LNCAP (cell line): Measurements from ENCODE around the gene CAPN14.

Source experiments
- TF ChIP-seq, protein P1 (sequence below): fragments of 450-650 bp; IDR thresholded peaks from 2 replicates; pipeline ENCODE4 v1.5.1; 2017; ENCODE audit warnings: mild to moderate bottlenecking

CAPN14 gene

GRCh38 chr2:31249009-31249690, 31.8 kb upstream of the CAPN14 start:
- TF ChIP-seq, protein P1, sequence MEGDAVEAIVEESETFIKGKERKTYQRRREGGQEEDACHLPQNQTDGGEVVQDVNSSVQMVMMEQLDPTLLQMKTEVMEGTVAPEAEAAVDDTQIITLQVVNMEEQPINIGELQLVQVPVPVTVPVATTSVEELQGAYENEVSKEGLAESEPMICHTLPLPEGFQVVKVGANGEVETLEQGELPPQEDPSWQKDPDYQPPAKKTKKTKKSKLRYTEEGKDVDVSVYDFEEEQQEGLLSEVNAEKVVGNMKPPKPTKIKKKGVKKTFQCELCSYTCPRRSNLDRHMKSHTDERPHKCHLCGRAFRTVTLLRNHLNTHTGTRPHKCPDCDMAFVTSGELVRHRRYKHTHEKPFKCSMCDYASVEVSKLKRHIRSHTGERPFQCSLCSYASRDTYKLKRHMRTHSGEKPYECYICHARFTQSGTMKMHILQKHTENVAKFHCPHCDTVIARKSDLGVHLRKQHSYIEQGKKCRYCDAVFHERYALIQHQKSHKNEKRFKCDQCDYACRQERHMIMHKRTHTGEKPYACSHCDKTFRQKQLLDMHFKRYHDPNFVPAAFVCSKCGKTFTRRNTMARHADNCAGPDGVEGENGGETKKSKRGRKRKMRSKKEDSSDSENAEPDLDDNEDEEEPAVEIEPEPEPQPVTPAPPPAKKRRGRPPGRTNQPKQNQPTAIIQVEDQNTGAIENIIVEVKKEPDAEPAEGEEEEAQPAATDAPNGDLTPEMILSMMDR, result no peak

GRCh38 chr2:31248139-31248538, 30.8 kb upstream of the CAPN14 start:
- TF ChIP-seq, protein P1, result no peak

DNA sequence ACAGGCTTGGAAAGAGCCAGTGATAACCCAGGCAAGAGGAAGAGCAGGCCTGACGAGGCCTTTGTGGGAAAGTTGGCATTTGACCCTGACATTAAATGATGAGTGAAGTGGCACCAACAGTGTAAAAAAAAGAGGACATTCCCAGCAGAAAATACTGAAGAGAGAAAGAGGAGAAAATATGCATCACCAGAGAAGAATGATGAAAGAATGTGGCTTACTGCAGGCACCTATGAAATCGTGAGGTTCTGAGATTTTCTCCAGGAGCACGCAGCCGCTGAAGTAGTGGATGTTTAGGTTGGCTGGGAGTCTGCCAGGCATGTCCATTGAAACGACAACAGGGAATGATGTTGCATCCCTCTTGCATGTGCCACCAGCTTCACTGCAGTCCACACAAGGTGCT, 30.4 kb upstream of the CAPN14 start:
- TF ChIP-seq, protein P1, result no peak

DNA sequence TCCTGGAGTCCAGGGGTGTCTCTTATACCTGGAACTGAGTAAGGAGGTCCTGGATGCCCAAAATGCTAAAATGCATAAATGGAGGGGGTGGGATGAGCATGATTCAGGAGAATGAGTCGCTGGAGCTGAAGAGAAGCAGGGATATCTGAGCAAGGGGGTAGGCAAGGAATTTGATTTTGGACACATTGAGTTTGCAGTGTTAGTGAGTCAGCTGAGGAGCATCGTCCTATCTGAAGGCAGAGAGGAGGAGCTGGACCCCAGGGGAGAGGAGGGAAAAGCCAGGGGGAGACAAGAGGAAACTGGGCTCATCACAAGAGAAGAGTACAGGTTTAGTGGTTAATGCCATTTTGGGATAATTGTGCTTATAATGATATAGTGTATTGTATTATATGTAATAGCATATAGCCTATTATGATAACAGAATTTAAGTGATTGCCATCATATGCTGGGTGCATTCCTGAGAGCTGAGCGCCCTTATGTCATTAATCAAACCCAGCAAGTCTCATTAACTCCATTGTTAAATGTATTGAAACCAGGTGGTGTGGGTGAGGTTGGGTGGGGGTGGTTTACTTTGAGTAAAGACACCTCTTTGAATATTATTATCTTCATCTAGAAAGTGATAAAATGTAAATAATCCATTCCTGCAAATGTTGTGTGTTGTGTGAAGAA, 29.0 kb upstream of the CAPN14 start:
- TF ChIP-seq, protein P1, result no peak

GRCh38 chr2:31244101-31244500, 26.8 kb upstream of the CAPN14 start:
- TF ChIP-seq, protein P1, result no peak

- TF ChIP-seq, protein P1, result no peak
Observed at GRCh38 chr2:31243053-31243452, 25.7 kb upstream of the CAPN14 start.

GRCh38 chr2:31241625-31242270, 24.4 kb upstream of the CAPN14 start:
- TF ChIP-seq, protein P1, result no peak
